ENCODE measurements around the gene KRTAP20-3.

KRTAP20-3 gene

GRCh38 chr21:30689822-30690221 lies 47.2 kb downstream of the KRTAP20-3 start:
- no peak for DNase-seq
